ENCODE measurements around the gene CYB5A.
A peak's percentile ranks its signal among the peaks of the same experiment; 100 is the strongest.
"Not testable (repeated sequence)": the region's sequence is repeated elsewhere in the genome, so short reads cannot be mapped to it uniquely, and the experiment has no call there.

Gene CYB5A

GRCh38 chr18:74303936-74304335 lies 12.2 kb upstream of the CYB5A start:
- peak; percentile 20 for DNase-seq
- no peaks in the 10 kb centered on the region for H3K27me3 ChIP-seq (replicated peaks)
- in situ Hi-C loops (cut with HindIII; ENCODE audit: low pct_ligation_motif_present, low sequenced_read_pairs) = no loop called here
- no peaks in the 10 kb centered on the region for H3K36me3 ChIP-seq (replicated peaks)
- TF ChIP-seq, protein P1, sequence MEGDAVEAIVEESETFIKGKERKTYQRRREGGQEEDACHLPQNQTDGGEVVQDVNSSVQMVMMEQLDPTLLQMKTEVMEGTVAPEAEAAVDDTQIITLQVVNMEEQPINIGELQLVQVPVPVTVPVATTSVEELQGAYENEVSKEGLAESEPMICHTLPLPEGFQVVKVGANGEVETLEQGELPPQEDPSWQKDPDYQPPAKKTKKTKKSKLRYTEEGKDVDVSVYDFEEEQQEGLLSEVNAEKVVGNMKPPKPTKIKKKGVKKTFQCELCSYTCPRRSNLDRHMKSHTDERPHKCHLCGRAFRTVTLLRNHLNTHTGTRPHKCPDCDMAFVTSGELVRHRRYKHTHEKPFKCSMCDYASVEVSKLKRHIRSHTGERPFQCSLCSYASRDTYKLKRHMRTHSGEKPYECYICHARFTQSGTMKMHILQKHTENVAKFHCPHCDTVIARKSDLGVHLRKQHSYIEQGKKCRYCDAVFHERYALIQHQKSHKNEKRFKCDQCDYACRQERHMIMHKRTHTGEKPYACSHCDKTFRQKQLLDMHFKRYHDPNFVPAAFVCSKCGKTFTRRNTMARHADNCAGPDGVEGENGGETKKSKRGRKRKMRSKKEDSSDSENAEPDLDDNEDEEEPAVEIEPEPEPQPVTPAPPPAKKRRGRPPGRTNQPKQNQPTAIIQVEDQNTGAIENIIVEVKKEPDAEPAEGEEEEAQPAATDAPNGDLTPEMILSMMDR (IDR thresholded peaks at IDR 0.05; ENCODE audit: low read depth, low read length, missing control alignments) = no peak
- no peak overlapping the region for H3K4me3 ChIP-seq (ENCODE audit: low read depth, low read length)
- H3K27ac ChIP-seq = no peak overlapping the region

DNA sequence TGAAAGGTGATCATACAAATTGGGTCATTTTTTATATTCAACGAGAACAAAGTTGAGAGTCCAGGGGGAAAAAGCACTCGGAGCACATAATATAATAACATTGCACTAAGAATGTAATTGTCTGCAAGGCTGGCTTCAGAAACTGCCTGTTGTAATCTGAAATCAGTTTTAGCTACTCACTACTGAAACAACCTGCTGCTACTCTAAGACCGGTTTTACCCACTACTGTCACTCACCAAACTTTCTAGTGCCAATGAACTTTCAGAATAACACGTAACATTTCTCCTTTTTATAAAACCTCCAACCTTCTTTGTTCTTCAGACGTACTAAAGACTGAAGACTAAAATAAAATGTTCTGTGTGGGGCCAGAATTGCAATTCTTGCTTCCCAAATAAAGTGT lies 11.5 kb upstream of the CYB5A start:
- DNase-seq = no peak
- no peak overlapping the region for H3K27ac ChIP-seq
- H3K27me3 ChIP-seq (replicated peaks) = no peaks in the 10 kb centered on the region
- no peak overlapping the region for H3K4me3 ChIP-seq (ENCODE audit: low read depth, low read length)
- in situ Hi-C loops (cut with HindIII; ENCODE audit: low pct_ligation_motif_present, low sequenced_read_pairs) = no loop called here
- TF ChIP-seq, protein P1 (IDR thresholded peaks at IDR 0.05; ENCODE audit: low read depth, low read length, missing control alignments) = no peak
- H3K36me3 ChIP-seq (replicated peaks) = no peaks in the 10 kb centered on the region

GRCh38 chr18:74299746-74300145 lies 8.0 kb upstream of the CYB5A start:
- TF ChIP-seq, protein P1 (IDR thresholded peaks at IDR 0.05; ENCODE audit: low read depth, low read length, missing control alignments) = no peak
- DNase-seq = no peak
- in situ Hi-C loops (cut with HindIII; ENCODE audit: low pct_ligation_motif_present, low sequenced_read_pairs) = no loop called here
- H3K27ac ChIP-seq = no peak overlapping the region
- H3K4me3 ChIP-seq (ENCODE audit: low read depth, low read length) = no peak overlapping the region
- H3K36me3 ChIP-seq (replicated peaks) = no peaks in the 10 kb centered on the region
- H3K27me3 ChIP-seq (replicated peaks) = no peaks in the 10 kb centered on the region

GRCh38 chr18:74299162-74299561 lies 7.4 kb upstream of the CYB5A start:
- in situ Hi-C loops (cut with HindIII; ENCODE audit: low pct_ligation_motif_present, low sequenced_read_pairs) = no loop called here
- DNase-seq = no peak

DNA sequence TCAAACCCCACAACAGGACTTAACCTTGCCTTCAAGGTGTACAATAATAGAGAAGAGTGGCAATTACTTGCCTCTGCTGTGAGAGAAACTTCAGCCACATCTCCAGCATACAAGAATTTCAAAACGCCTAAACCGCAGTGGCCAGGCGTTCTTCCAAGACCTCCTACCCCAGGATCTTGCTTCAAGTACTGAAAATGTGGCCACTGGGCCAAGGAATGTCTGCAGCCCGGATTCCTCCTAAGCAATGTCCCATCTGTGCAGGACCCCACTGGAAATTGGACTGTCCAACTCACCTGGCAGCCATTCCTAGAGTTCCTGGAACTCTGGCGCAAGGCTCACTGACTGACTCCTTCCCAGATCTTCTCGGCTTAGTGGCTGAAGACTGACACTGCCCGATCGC lies 2.8 kb upstream of the CYB5A start:
- TF ChIP-seq, protein P1 (IDR thresholded peaks at IDR 0.05; ENCODE audit: low read depth, low read length, missing control alignments) = no peak
- Histone ChIP-seq H3K27ac (no peak overlapping the region), H3K36me3 (replicated peaks) (no peaks in the 10 kb centered on the region), H3K27me3 (replicated peaks) (no peaks in the 10 kb centered on the region), H3K4me3 (ENCODE audit: low read depth, low read length) (no peak overlapping the region)
- DNase-seq = no peak
- in situ Hi-C loops (cut with HindIII; ENCODE audit: low pct_ligation_motif_present, low sequenced_read_pairs) = no loop called here

More at GRCh38 chr18:74299162-74299561, 7.4 kb upstream of the CYB5A start:
- Histone ChIP-seq H3K36me3 (replicated peaks) (no peaks in the 10 kb centered on the region), H3K27me3 (replicated peaks) (no peaks in the 10 kb centered on the region), H3K27ac (no peak overlapping the region), H3K4me3 (ENCODE audit: low read depth, low read length) (no peak overlapping the region)
- TF ChIP-seq, protein P1 (IDR thresholded peaks at IDR 0.05; ENCODE audit: low read depth, low read length, missing control alignments) = no peak

- in situ Hi-C loops (cut with HindIII; ENCODE audit: low pct_ligation_motif_present, low sequenced_read_pairs); H3K4me3 ChIP-seq (ENCODE audit: low read depth, low read length); H3K27me3 ChIP-seq (replicated peaks); H3K36me3 ChIP-seq (replicated peaks); DNase-seq; H3K27ac ChIP-seq: not testable (repeated sequence)
Measured at GRCh38 chr18:74292982-74293381, 1.2 kb upstream of the CYB5A start.

All from brain microvascular endothelial cell (primary cell).